NCI-H2081 (cell line): Measurements from ENCODE around the gene UFSP2.

Source experiments
- DNase-seq, 2 experiments: peaks; one replicate each; lab custom pipeline; 2025; lab: John Stamatoyannopoulos, UW

The UFSP2 gene

GRCh38 chr4:185425647-185426352, at the start of gene UFSP2:
TSS of gene UFSP2 (minus strand) at chr4:185425964. CDS start at chr4:185425868, 96 bp downstream.
- peak; percentile 67 to 79 for DNase-seq

- no peak for DNase-seq
These were observed 47.5 kb upstream of the UFSP2 start for GRCh38 chr4:185473247-185473646.

DNA sequence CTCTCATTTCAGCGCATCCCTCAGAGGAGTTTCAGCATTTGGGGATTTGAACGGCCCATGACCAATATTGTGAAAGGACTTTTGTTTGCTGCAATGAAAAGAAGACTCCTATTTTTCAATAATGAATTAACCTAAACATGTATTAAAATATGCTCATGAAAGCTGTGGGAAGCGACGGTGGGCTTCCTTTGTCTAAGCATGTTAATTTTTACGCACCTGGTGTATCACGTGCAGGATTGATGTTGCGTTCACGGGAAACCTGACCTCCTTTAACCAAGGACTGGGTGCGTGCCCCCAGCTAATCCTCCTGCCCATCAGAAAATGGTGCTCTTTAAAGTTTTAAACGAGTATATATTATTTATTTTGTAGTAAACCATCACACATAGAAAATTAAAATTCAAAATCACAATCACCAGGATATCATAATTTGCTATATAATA, 46.4 kb upstream of the UFSP2 start:
- no peak for DNase-seq

- peak; percentile 71 to 80 for DNase-seq
These were observed 45.7 kb upstream of the UFSP2 start, which contains the start of gene CCDC110 for GRCh38 chr4:185471235-185472102. TSS of gene CCDC110 (minus strand) at chr4:185471733. CDS start at chr4:185471683, 50 bp downstream.

DNA sequence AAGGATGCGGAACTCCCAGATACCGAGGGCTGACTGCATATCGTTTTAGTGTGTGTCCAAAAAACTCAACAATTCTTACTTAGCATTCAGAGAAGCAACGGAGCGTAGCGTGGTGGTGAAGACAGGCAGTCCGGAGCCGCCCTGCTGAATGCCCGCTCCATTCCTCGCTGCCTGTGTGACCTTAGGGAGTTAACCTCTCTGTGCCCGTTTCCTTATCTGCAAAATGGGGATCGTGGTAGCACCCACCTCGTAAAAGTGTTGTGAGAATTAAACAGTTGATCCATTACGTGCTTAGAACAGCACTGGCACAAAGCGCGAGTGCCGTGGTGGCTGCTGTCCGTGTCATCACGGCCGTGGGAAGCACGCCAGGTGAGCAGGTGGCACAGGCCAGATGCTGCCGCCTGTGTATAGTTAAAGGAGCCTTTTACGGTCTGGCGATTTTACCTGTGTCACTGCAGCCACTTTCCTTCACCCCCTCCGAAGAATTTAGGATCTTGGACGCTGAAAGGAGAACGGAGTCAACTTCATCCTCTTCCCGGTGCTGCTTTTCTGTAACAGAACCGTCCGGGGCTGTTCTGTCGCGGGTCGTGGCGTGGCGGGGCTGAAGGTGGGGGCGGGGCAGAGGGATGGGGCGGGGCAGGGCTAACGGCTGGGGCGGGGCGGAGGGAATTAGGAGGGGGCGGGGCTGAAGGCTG, 44.9 kb upstream of the UFSP2 start:
- peak; percentile 33 to 61 for DNase-seq

DNA sequence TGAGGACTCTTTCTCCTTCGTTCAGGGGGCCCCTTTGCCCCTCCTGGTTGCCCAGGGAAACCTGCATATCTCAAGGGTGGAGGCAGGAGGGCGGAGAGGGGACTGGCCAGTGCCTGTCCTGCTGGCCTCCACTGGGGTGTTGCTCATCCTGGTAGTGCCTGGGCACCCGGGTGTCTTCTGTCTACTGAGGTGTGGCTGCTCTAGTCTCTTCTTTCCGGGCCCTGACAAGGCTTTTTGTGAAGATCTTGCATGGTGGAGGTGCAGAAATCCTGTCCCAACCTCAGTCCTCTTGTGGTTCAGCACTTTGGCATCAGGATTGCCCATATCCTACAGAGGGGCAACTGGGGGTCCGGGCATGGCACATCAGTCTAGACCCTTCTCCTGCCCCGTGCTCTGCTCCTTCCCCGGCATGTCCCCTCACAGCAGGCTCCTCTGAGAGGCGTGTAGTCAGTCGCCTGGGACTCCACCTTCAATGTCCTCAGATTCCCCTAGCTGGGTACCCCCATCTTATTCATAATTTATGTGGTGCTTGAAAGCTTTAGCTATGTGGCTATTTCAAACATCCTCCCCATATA, 43.9 kb upstream of the UFSP2 start:
- no peak for DNase-seq

DNA sequence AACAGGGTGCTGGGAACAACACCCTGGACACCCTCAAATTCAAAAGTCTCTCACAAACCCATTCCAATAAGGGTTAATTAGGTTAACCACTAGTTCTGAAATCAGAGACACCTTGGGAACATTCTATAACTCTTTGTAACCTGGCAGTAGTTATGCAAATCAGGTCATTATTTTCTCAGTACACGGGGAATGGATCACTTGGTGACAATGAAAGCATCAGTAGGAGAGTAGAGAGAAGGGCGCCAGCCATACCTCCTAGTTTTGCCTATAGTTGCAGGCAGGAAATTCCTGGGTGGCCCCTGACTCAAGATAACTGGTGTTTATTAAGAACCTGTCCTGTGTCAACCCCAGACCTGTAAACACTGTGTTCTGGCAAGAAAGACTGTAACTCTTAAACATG, 43.2 kb upstream of the UFSP2 start:
- no peak for DNase-seq

GRCh38 chr4:185467991-185468390, 42.2 kb upstream of the UFSP2 start:
- no peak for DNase-seq

- DNase-seq = no peak
These were observed 41.3 kb upstream of the UFSP2 start for GRCh38 chr4:185467101-185467500.

DNA sequence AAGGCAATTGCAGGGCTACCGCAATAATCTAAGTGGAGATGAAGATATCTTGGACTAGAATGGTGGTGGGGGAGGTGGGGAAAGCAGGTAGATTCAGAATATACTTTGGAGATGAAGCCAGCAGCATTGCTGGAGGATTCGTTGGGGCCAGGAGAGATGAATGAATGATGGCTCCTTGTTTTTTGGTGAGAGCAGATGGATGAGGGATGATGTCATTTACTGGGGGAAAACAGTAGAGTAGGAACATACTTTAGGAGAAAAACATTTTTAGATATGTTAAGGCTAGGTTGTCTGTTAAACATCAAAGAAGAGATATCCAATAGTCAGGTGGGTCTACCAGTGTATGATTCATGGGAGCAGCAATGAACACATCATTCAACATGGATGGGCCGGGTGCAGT, 39.9 kb upstream of the UFSP2 start:
- DNase-seq = no peak

DNA sequence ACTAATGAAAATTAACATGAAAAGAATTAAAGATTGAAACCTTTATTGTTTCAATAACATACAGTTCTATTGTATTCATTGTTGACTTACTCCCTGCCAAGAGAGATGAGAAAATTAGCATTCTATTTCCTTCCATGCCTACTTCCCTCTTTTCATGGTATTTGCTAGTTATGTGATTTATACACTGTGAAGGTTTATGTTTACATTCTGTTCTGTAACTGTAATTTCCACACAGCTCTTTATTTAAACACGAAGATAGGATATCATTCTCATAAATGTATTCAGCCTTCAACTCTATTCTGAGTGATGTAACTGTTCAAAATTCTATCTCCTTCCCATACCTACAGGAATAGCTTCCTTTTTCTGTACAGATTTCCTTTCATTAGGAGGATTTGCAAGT, 39.1 kb upstream of the UFSP2 start:
- DNase-seq = peak; percentile 1 to 67

- no peak for DNase-seq
These were observed 38.4 kb upstream of the UFSP2 start for GRCh38 chr4:185464183-185464582.

DNA sequence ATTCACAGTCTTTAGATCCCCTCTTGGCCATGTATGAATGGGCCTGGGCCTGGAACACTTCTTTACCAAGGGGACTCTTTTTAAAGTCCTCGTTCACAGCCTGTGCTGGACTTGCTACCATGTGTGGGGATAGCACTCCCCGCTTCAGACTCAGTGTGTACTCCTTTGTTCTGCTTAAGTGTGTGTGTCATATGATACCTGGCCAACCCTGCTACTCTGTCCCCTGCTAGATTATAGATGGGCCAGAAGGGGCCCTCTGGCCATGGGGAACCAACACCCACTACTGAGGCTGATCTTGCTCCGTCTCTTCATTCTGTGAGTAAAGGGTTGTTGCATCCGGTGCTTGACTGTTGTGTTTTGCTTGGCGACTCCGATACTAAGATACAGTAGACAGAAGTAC, 37.8 kb upstream of the UFSP2 start:
- no peak for DNase-seq

GRCh38 chr4:185461565-185461964, 35.8 kb upstream of the UFSP2 start:
- DNase-seq = no peak

- DNase-seq = peak in 1 of 2 experiments; percentile 12
These were observed 31.4 kb upstream of the UFSP2 start for GRCh38 chr4:185457136-185457535.

- DNase-seq = no peak
These were observed 30.4 kb upstream of the UFSP2 start for GRCh38 chr4:185456131-185456530.

- no peak for DNase-seq
These were observed 19.4 kb upstream of the UFSP2 start for GRCh38 chr4:185445209-185445608.

DNA sequence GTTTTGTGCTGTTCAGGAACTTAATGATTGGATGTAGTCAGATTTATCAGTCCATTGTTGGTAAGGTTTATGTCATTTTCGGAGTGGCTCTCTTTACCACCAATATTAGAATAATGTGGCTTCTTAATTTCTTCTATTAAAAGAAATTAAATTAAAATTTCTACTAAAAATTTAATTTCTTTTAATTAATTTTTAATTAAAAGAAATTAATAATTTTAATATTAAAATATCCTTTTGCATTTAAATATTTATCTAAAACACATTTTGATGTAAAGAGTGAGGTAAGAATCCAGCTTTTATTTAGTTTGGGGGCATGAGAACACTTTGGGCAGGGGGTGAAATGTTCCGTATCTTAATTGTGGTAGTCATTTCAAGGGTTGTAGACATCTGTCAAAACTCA, 15.7 kb upstream of the UFSP2 start:
- no peak for DNase-seq

DNA sequence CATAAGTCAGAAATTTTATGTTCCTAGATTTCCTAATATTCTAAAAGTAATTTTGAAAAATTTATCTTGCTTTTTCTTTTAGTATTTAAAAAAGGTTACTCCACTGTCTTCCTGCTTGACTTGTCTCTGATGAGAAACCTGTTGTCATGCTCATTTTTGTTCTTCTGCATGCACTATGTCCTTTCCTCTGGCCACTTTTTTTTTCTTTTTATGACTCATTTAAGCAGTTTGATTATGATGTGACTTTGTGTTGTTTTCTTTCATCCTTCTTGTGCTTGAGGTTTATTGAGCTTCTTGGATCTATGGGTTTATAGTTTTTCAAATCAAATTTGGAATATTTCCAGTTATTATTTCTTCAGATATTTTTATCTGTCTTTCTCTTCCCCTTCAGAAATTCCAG, 12.0 kb upstream of the UFSP2 start:
- no peak for DNase-seq

DNA sequence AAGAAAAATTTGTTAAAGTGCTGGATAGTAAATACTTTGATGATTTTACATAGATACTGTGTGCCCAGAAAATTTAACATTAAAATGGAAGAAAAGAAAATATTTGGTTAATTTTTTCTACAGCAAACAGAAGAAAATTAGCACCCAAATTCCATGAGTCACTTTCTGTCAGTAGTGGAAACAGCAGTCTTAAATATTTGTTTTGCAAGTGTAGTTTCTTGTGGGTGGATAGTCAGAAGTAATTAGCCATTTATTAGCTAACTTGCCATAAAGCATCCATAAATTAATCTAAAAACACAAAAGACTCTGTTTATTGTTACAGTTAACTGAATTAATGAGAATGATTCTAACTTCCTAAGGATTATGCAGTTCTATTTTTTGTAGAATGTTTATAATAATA, 9.7 kb upstream of the UFSP2 start:
- no peak for DNase-seq

DNA sequence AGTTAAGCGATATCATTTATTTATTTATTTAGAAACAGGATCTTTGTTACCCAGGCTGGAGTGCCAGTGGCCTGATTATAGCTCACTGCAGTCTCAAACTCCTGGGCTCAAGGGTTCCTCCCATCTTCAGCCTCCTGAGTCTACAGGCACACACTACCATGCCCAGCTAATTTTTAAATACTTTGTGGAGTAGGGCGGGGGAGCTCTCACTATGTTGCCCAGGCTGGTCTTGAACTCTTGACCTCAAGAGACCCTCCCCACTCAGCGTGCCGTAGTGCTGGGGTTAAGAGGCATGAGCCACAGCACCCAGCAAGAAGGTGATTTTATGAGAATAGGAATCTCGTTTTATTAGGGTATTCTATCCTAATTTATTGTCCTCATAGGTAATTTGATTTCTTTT, 3.9 kb upstream of the UFSP2 start:
- DNase-seq = no peak
